SH-SY5Y (cell line): ENCODE measurements around the gene RASSF1.

Source experiments
- GATA2 ChIP-seq: IDR thresholded peaks from 2 replicates; pipeline ENCODE4 v1.6.1; 2011; ENCODE audit warnings: mild to moderate bottlenecking, low read depth, low read length
- GATA3 ChIP-seq: IDR thresholded peaks from 2 replicates; pipeline ENCODE4 v1.6.1; 2011; ENCODE audit warnings: low read depth, mild to moderate bottlenecking, low read length, moderate library complexity

DNA sequence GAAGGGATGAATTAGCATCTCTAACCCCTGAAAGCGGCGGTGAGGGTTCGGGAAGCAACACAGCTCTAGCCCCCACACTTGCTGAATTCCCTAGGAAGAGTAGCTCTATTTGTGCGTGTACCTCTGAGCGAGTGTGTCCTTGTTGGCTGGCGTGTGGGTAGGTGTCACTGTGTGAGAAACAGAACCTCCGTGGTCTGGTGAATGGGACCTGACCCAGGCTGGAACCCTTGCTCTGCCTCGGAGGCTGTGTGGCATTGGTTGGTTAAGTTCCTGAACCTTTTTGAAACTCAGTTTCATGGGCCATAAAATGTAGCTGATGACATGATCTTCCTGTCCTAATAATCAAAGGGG lies 19.1 kb upstream of the RASSF1 start:
- TF ChIP-seq GATA2, result no peak
- TF ChIP-seq GATA3, result no peak
